Sigmoid colon (tissue), 7 donors: Measurements from ENCODE around the gene MPDZ. TPM values are rescaled to one million over a fixed set of nuclear protein-coding genes. Genes with fewer than 3 reads are reported as not detected.

Experiments used
- DNase-seq: peaks from one replicate; pipeline ENCODE4 v3.0.0-alpha.2; 2019
- H3K27ac ChIP-seq, 4 donors: fragments of 200-600 bp; sonication (generic); one replicate each; pipeline ENCODE4 v1.5.1; 2016 to 2019; ENCODE audit warnings: mild to moderate bottlenecking in 1 of 4
- H3K27me3 ChIP-seq, 3 donors: fragments of 200-600 bp; sonication (generic); one replicate each; pipeline ENCODE4 v1.5.1; 2019; ENCODE audit warnings: mild to moderate bottlenecking in 1 of 3
- H3K36me3 ChIP-seq, 4 donors: fragments of 200-600 bp; sonication (generic); one replicate each; pipeline ENCODE4 v1.5.1; 2016 to 2019
- H3K4me1 ChIP-seq, 4 donors: fragments of 200-600 bp; sonication (generic); one replicate each; pipeline ENCODE4 v1.5.1; 2017 to 2019
- H3K4me3 ChIP-seq, 4 donors: fragments of 200-600 bp; sonication (generic); one replicate each; pipeline ENCODE4 v1.5.1; 2017 to 2019; ENCODE audit warnings: mild to moderate bottlenecking in 2 of 4, moderate library complexity in 1 of 4
- H3K9me3 ChIP-seq, 4 donors: fragments of 200-600 bp in 3 of 4; sonication (generic) in 3 of 4; one replicate each; pipeline versions ENCODE4 v1.5.1 to v1.6.1; 2013 to 2019
- CTCF ChIP-seq, 4 experiments: fragments of 450-650 bp in 3 of 4; fragments of 200-600 bp in 1 of 4; IDR thresholded peaks; one replicate each; pipeline ENCODE4 v1.5.1; 2016 to 2019; ENCODE audit warnings: antibody characterized with exemption in 4 of 4, mild to moderate bottlenecking in 3 of 4, moderate library complexity in 2 of 4
- EP300 ChIP-seq, 4 donors: sonication (generic); formaldehyde crosslinking; IDR thresholded peaks; one replicate each; pipeline ENCODE4 v1.6.1; 2017; ENCODE audit warnings: antibody characterized with exemption in 4 of 4
- POLR2A ChIP-seq, 2 donors: fragments of 450-650 bp; IDR thresholded peaks; one replicate each; pipeline ENCODE4 v1.6.1; 2016; ENCODE audit warnings: antibody characterized with exemption in 2 of 2, mild to moderate bottlenecking in 2 of 2, moderate library complexity in 2 of 2
- POLR2AphosphoS5 ChIP-seq, 4 donors: sonication (generic); formaldehyde crosslinking; IDR thresholded peaks; one replicate each; pipeline ENCODE4 v1.6.1; 2017; ENCODE audit warnings: antibody characterized with exemption in 4 of 4
- WGBS, 2 donors: extraction: QIAGEN DNeasy Blood & Tissue Kit; methylation state at CpG; one replicate each; pipeline ENCODE4 v1.1.7; 2013; 5-methylcytosine and 5-hydroxymethylcytosine counted together
- intact Hi-C: fragments of 100-400 bp; cut with DNase I; formaldehyde crosslinking; loops from one replicate; pipeline ENCODE4 v1.15.1; 2023
- polyA plus RNA-seq, 3 donors: library from polyadenylated mRNA; stranded (reverse); fragments of 200-250 nt; gene quantifications; one replicate each; pipeline ENCODE4 v1.2.3, GENCODE V29; 2013
- total RNA-seq, 4 donors: library from RNA; depleted of rRNA; stranded (reverse); fragments of >200 nt; gene quantifications; one replicate each; pipeline ENCODE4 v1.1.0, GENCODE V29; 2016
- donor health status: healthy with polysubstance abuse.
- donor health status: Bipolar disorder and iron deficiency.
- donor health status: healthy.

Gene MPDZ
- total and polyA plus RNA-seq, 7 donors = 3.6 to 72.2 (median 62.8) TPM

- H3K4me3 ChIP-seq = no peak overlapping the region
- no peaks in the 10 kb centered on the region for H3K9me3 ChIP-seq
- no peak for DNase-seq
- WGBS, 2 donors = 73 to 77% methylated on average over 6 of the region's 6 CpGs
- H3K27ac ChIP-seq = no peak overlapping the region
- H3K36me3 ChIP-seq = peaks cover 0 to 79% (median 16%) of the 10 kb centered on the region in 4 donors
- TF ChIP-seq EP300 (IDR thresholded peaks at IDR 0.05) = no peak
- no peak for TF ChIP-seq CTCF (IDR thresholded peaks at IDR 0.05)
- TF ChIP-seq POLR2AphosphoS5 (IDR thresholded peaks at IDR 0.05) = no peak
- TF ChIP-seq POLR2A (IDR thresholded peaks at IDR 0.05) = no peak
- H3K27me3 ChIP-seq = no peaks in the 10 kb centered on the region
- intact Hi-C loops = no loop called here
- H3K4me1 ChIP-seq = no peaks in the 10 kb centered on the region
Observed at GRCh38 chr9:13131416-13131815, 148.1 kb downstream of the MPDZ start.

- WGBS, 2 donors = 95 to 97% methylated on average over 1 of the region's 1 CpG
- intact Hi-C loops = no loop called here
- no peak for TF ChIP-seq CTCF (IDR thresholded peaks at IDR 0.05)
- TF ChIP-seq POLR2AphosphoS5 (IDR thresholded peaks at IDR 0.05) = no peak
- Histone ChIP-seq H3K9me3 (no peaks in the 10 kb centered on the region), H3K4me3 (no peak overlapping the region), H3K27me3 (no peaks in the 10 kb centered on the region), H3K4me1 (peaks cover 0 to 4% (median 0%) of the 10 kb centered on the region in 4 donors), H3K36me3 (peaks cover 0 to 69% (median 19%) of the 10 kb centered on the region in 4 donors), H3K27ac (no peak overlapping the region)
- DNase-seq = no peak
Observed at GRCh38 chr9:13128266-13128860, 151.1 kb downstream of the MPDZ start.

- Histone ChIP-seq H3K27me3 (no peaks in the 10 kb centered on the region), H3K4me1 (peaks cover 0 to 4% (median 0%) of the 10 kb centered on the region in 4 donors), H3K4me3 (no peak overlapping the region), H3K9me3 (no peaks in the 10 kb centered on the region), H3K27ac (no peak overlapping the region), H3K36me3 (peaks cover 0 to 69% (median 21%) of the 10 kb centered on the region in 4 donors)
- no peak for TF ChIP-seq CTCF (IDR thresholded peaks at IDR 0.05)
- intact Hi-C loops = no loop called here
- WGBS, 2 donors = 86 to 93% methylated on average over 3 of the region's 3 CpGs
- DNase-seq = no peak
Observed at GRCh38 chr9:13127131-13127530, 152.4 kb downstream of the MPDZ start.

DNA sequence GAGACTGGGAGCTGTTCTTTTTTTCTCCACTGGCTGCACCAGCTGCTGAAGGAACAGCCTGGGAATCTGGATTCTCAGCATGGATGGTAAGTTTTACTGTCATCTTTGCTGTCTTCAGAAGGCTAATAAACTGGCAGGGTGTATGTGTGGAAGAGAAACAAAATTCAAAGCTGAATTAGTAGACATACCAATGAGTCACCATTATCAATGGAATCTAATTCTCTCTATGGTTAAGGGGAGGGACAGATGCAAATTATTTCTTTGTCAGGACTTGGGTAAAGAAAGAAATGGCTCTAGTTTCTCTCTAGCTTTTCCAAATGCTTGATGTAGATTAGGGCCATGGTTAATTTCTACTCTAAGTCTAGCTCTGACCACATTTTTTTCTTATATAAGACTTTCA is 154.2 kb downstream of the MPDZ start:
- H3K36me3 ChIP-seq = peaks cover 0 to 67% (median 22%) of the 10 kb centered on the region in 4 donors
- H3K27me3 ChIP-seq = no peaks in the 10 kb centered on the region
- intact Hi-C loops = no loop called here
- peaks cover 0 to 4% (median 0%) of the 10 kb centered on the region in 4 donors for H3K4me1 ChIP-seq
- no peak overlapping the region for H3K27ac ChIP-seq
- no peak for DNase-seq
- no peak overlapping the region for H3K4me3 ChIP-seq
- no peaks in the 10 kb centered on the region for H3K9me3 ChIP-seq
- no peak for TF ChIP-seq POLR2A (IDR thresholded peaks at IDR 0.05)
- no peak for TF ChIP-seq CTCF (IDR thresholded peaks at IDR 0.05)
- TF ChIP-seq EP300 (IDR thresholded peaks at IDR 0.05) = no peak
- TF ChIP-seq POLR2AphosphoS5 (IDR thresholded peaks at IDR 0.05) = no peak

GRCh38 chr9:13122756-13123369 is 156.6 kb downstream of the MPDZ start:
- no peak for DNase-seq
- intact Hi-C loops = no loop called here
- Histone ChIP-seq H3K9me3 (no peaks in the 10 kb centered on the region), H3K4me3 (no peak overlapping the region), H3K27me3 (no peaks in the 10 kb centered on the region), H3K27ac (no peak overlapping the region), H3K36me3 (peaks cover 0 to 74% (median 22%) of the 10 kb centered on the region in 4 donors), H3K4me1 (peaks cover 0 to 4% (median 0%) of the 10 kb centered on the region in 4 donors)
- TF ChIP-seq EP300 (IDR thresholded peaks at IDR 0.05) (no peak), CTCF (IDR thresholded peaks at IDR 0.05) (no peak), POLR2AphosphoS5 (IDR thresholded peaks at IDR 0.05) (no peak), POLR2A (IDR thresholded peaks at IDR 0.05) (no peak)
- 92 to 94% methylated on average over 9 of the region's 9 CpGs for WGBS, 2 donors
